Kidney (tissue), 14 donors: ENCODE measurements around the gene SDE2. TPM values are rescaled to one million over a fixed set of nuclear protein-coding genes. Genes with fewer than 3 reads are reported as not detected.

ENCODE experiments used
- DNase-seq, 5 donors: peaks; one replicate each; pipeline ENCODE4 v3.0.0-alpha.2; 2013 to 2020
- FAIRE-seq: peaks from 2 replicates; lab custom pipeline; 2012; peaks lifted over from hg19 to GRCh38; lab: Jason Lieb, UNC
- H3K27ac ChIP-seq, 2 donors: one replicate each; pipeline ENCODE4 v1.7.0; 2013; ENCODE audit warnings: low read depth in 2 of 2, low read length in 2 of 2, inconsistent platforms in 1 of 2
- H3K27me3 ChIP-seq: one replicate; pipeline ENCODE4 v1.7.1; 2013; ENCODE audit warnings: low read length, inconsistent platforms; ENCODE audit not compliant: control insufficient read depth, insufficient read depth
- H3K36me3 ChIP-seq, 3 donors: one replicate each; pipeline versions ENCODE4 v1.7.0 to v1.7.1; 2013; ENCODE audit warnings: low read length in 3 of 3, control low read depth in 1 of 3, inconsistent platforms in 1 of 3; ENCODE audit not compliant: insufficient read depth in 3 of 3, control insufficient read depth in 2 of 3
- H3K4me1 ChIP-seq, 3 donors: one replicate each; pipeline versions ENCODE4 v1.7.0 to v1.7.1; 2013; ENCODE audit warnings: low read length in 3 of 3, inconsistent platforms in 1 of 3, low read depth in 1 of 3; ENCODE audit not compliant: control insufficient read depth in 2 of 3, insufficient read depth in 2 of 3
- H3K4me3 ChIP-seq, 3 donors: one replicate each; pipeline versions ENCODE4 v1.7.0 to v1.8.1; 2013; ENCODE audit warnings: low read length in 3 of 3, control low read depth in 1 of 3, inconsistent platforms in 1 of 3
- H3K9ac ChIP-seq, 3 donors: one replicate each; pipeline versions ENCODE4 v1.7.0 to v1.7.1; 2013; ENCODE audit warnings: low read length in 3 of 3, control low read depth in 1 of 3, inconsistent platforms in 1 of 3
- H3K9me3 ChIP-seq, 3 donors: one replicate each; pipeline versions ENCODE4 v1.7.0 to v1.7.1; 2013; ENCODE audit warnings: low read length in 3 of 3, control low read depth in 1 of 3, inconsistent platforms in 1 of 3; ENCODE audit not compliant: control insufficient read depth in 2 of 3, insufficient read depth in 1 of 3
- intact Hi-C: fragments of 100-400 bp; cut with DNase I; formaldehyde crosslinking; loops from one replicate; pipeline ENCODE4 v1.11.1; 2022
- polyA plus RNA-seq: library from polyadenylated mRNA; stranded (reverse); fragments of 350-450 nt; fragmentation: Illumina TruSeq; extraction: RNeasy Lipid Tissue Mini Kit (QIAGEN cat#74804); gene quantifications from one replicate; pipeline ENCODE4 v1.2.3, GENCODE V29; 2014; ENCODE audit warnings: low read depth, low replicate concordance; ENCODE audit not compliant: insufficient read depth
- total RNA-seq: library from RNA; stranded (reverse); fragmentation: NEBNext Ultra II Directional; extraction: Animal tissue kit (Norgen Biotek cat#: 25700); gene quantifications from one replicate; pipeline ENCODE4 v1.2.1, GENCODE V29; 2021
- TF ChIP-seq, protein P1 (sequence below): IDR thresholded peaks from 3 replicates; pipeline ENCODE4 v1.5.1; 2012; ENCODE audit warnings: mild to moderate bottlenecking, moderate library complexity, borderline replicate concordance; ENCODE audit not compliant: insufficient read depth; ENCODE audit errors: extremely low read depth
- donor health status: control.
- donor health status: control.
- donor health status: control.
- donor health status: control.
- donor health status: control.
- donor health status: DM: yes; HTN: yes; CAD: no.
- donor health status: Normal renal cell carcinoma (clear cell type).

SDE2 gene
- total and polyA plus RNA-seq, 2 donors from 2014 or later = 3.4 to 19.2 TPM

DNA sequence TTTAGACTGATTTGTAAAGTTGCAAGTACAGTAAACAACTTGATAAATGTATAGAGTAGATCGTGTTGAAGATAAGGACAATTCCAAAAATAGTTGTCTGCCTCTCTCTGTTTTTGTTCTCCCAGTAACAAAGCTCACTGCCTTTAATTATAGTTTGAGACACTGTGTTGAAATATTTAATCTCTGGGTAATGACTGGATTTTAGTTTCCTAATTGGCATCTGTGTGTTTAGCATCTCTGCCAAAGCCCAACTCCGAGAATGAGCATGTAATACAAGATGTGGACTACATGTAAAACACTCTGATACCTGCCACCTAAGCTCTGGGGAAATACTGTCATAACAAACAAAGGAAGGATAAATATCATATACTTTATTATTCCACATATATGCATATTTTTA is 27.7 kb upstream of the SDE2 start:
- no peaks in the 10 kb centered on the region for H3K4me1 ChIP-seq
- intact Hi-C loops = no loop called here
- no peaks in the 10 kb centered on the region for H3K36me3 ChIP-seq
- TF ChIP-seq, protein P1, sequence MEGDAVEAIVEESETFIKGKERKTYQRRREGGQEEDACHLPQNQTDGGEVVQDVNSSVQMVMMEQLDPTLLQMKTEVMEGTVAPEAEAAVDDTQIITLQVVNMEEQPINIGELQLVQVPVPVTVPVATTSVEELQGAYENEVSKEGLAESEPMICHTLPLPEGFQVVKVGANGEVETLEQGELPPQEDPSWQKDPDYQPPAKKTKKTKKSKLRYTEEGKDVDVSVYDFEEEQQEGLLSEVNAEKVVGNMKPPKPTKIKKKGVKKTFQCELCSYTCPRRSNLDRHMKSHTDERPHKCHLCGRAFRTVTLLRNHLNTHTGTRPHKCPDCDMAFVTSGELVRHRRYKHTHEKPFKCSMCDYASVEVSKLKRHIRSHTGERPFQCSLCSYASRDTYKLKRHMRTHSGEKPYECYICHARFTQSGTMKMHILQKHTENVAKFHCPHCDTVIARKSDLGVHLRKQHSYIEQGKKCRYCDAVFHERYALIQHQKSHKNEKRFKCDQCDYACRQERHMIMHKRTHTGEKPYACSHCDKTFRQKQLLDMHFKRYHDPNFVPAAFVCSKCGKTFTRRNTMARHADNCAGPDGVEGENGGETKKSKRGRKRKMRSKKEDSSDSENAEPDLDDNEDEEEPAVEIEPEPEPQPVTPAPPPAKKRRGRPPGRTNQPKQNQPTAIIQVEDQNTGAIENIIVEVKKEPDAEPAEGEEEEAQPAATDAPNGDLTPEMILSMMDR = no peak
- no peak overlapping the region for H3K4me3 ChIP-seq
- DNase-seq = no peak
- H3K27me3 ChIP-seq = no peaks in the 10 kb centered on the region
- no peak overlapping the region for H3K9ac ChIP-seq
- FAIRE-seq = no peak
- H3K27ac ChIP-seq = no peak overlapping the region
- no peaks in the 10 kb centered on the region for H3K9me3 ChIP-seq

- intact Hi-C loops = no loop called here
- Histone ChIP-seq H3K27ac (no peak overlapping the region), H3K9me3 (no peaks in the 10 kb centered on the region), H3K4me3 (no peak overlapping the region), H3K9ac (no peak overlapping the region), H3K4me1 (no peaks in the 10 kb centered on the region), H3K27me3 (no peaks in the 10 kb centered on the region), H3K36me3 (no peaks in the 10 kb centered on the region)
- FAIRE-seq (no peak), DNase-seq (no peak)
- TF ChIP-seq, protein P1 = no peak
These were observed 24.6 kb upstream of the SDE2 start for GRCh38 chr1:226023735-226024134.

- no peak for DNase-seq
- Histone ChIP-seq H3K27me3 (no peaks in the 10 kb centered on the region), H3K27ac (no peak overlapping the region), H3K36me3 (no peaks in the 10 kb centered on the region), H3K9ac (no peak overlapping the region), H3K4me3 (no peak overlapping the region), H3K4me1 (no peaks in the 10 kb centered on the region), H3K9me3 (no peaks in the 10 kb centered on the region)
- FAIRE-seq = no peak
- TF ChIP-seq, protein P1 = no peak
- intact Hi-C loops = no loop called here
These were observed 22.7 kb upstream of the SDE2 start for GRCh38 chr1:226021801-226022200.

GRCh38 chr1:226021401-226021800 is 22.3 kb upstream of the SDE2 start:
- no peaks in the 10 kb centered on the region for H3K27me3 ChIP-seq
- no peak overlapping the region for H3K9ac ChIP-seq
- H3K36me3 ChIP-seq = no peaks in the 10 kb centered on the region
- FAIRE-seq (no peak), DNase-seq (no peak)
- H3K9me3 ChIP-seq = no peaks in the 10 kb centered on the region
- TF ChIP-seq, protein P1 = no peak
- no peaks in the 10 kb centered on the region for H3K4me1 ChIP-seq
- H3K27ac ChIP-seq = no peak overlapping the region
- H3K4me3 ChIP-seq = no peak overlapping the region
- intact Hi-C loops = no loop called here
